DOHH2 (cell line): ENCODE measurements around the gene DENND1A.

Experiments
- H3F3A ChIP-seq: fragments of 200-600 bp; sonication (generic), shearing (Covaris generic); 2 replicates; pipeline ENCODE4 v1.6.0; 2016; ENCODE audit warnings: antibody characterized with exemption, mild to moderate bottlenecking; ENCODE audit not compliant: control insufficient read depth, insufficient read depth
- H3K27ac ChIP-seq: fragments of 200-600 bp; sonication (generic); 2 replicates; pipeline ENCODE4 v1.5.1; 2014; ENCODE audit warnings: low read depth, mild to moderate bottlenecking, low read length, moderate library complexity
- H3K27me3 ChIP-seq: fragments of 200-600 bp; sonication (generic); 2 replicates; pipeline ENCODE4 v1.6.1; 2014; ENCODE audit warnings: mild to moderate bottlenecking, low read length, mixed read lengths; ENCODE audit not compliant: control insufficient read depth
- H3K36me3 ChIP-seq: fragments of 200-600 bp; sonication (generic); 2 replicates; pipeline ENCODE4 v1.6.1; 2014; ENCODE audit warnings: mild to moderate bottlenecking, low read length, moderate library complexity, mixed read lengths; ENCODE audit not compliant: control insufficient read depth
- H3K4me1 ChIP-seq: fragments of 200-600 bp; sonication (generic); 2 replicates; pipeline ENCODE4 v1.6.1; 2014; ENCODE audit warnings: mild to moderate bottlenecking, low read length, mixed read lengths; ENCODE audit not compliant: control insufficient read depth
- H3K4me2 ChIP-seq: fragments of 200-600 bp; sonication (generic); 2 replicates; pipeline ENCODE4 v1.6.0; 2014; ENCODE audit warnings: mild to moderate bottlenecking, low read length, moderate library complexity
- H3K4me3 ChIP-seq: fragments of 200-600 bp; sonication (generic); 2 replicates; pipeline ENCODE4 v1.5.1; 2014; ENCODE audit warnings: mild to moderate bottlenecking, low read length, mixed read lengths
- H3K79me2 ChIP-seq: fragments of 200-600 bp; sonication (generic); 2 replicates; pipeline ENCODE4 v1.6.1; 2014; ENCODE audit warnings: mild to moderate bottlenecking, low read length, mixed read lengths; ENCODE audit not compliant: control insufficient read depth
- H3K9me2 ChIP-seq: fragments of 200-600 bp; sonication (generic); replicated peaks from 2 replicates; pipeline ENCODE4 v1.6.1; 2014; ENCODE audit warnings: mild to moderate bottlenecking, low read length, mixed read lengths; ENCODE audit not compliant: control insufficient read depth
- H3K9me3 ChIP-seq: fragments of 200-600 bp; sonication (generic); 2 replicates; pipeline ENCODE4 v1.6.1; 2014; ENCODE audit warnings: antibody characterized with exemption, low read length, mixed read lengths; ENCODE audit not compliant: control insufficient read depth, insufficient read depth
- H4K20me1 ChIP-seq: fragments of 200-600 bp; sonication (generic); 2 replicates; pipeline ENCODE4 v1.6.0; 2014; ENCODE audit warnings: low read depth, mild to moderate bottlenecking, antibody characterized with exemption, low read length, moderate library complexity; ENCODE audit not compliant: control insufficient read depth, insufficient read depth
- CTCF ChIP-seq: fragments of 200-600 bp; sonication (generic); IDR thresholded peaks from one replicate; pipeline ENCODE4 v1.5.1; 2014; ENCODE audit warnings: antibody characterized with exemption, mild to moderate bottlenecking, low read depth, low read length; ENCODE audit not compliant: poor library complexity, severe bottlenecking
- EZH2phosphoT487 ChIP-seq: fragments of 200-600 bp; sonication (generic); IDR thresholded peaks from 2 replicates; pipeline ENCODE4 v1.6.1; 2017; ENCODE audit warnings: borderline replicate concordance, mild to moderate bottlenecking, antibody characterized with exemption, low read length, moderate library complexity, mixed read lengths

Gene DENND1A

GRCh38 chr9:123727332-123727731 is 202.6 kb downstream of the DENND1A start:
- Histone ChIP-seq H3F3A (no peaks in the 10 kb centered on the region), H3K4me1 (no peaks in the 10 kb centered on the region), H3K9me3 (peaks cover 16% of the 10 kb centered on the region; the same call in 1 of the 2 replicates), H3K36me3 (no peaks in the 10 kb centered on the region), H4K20me1 (no peaks in the 10 kb centered on the region), H3K4me3 (no peak overlapping the region), H3K9me2 (no peaks in the 10 kb centered on the region), H3K4me2 (no peak overlapping the region), H3K27me3 (no peaks in the 10 kb centered on the region), H3K27ac (no peak overlapping the region), H3K79me2 (no peaks in the 10 kb centered on the region)
- TF ChIP-seq CTCF, result no peak
- no peak for TF ChIP-seq EZH2phosphoT487

DNA sequence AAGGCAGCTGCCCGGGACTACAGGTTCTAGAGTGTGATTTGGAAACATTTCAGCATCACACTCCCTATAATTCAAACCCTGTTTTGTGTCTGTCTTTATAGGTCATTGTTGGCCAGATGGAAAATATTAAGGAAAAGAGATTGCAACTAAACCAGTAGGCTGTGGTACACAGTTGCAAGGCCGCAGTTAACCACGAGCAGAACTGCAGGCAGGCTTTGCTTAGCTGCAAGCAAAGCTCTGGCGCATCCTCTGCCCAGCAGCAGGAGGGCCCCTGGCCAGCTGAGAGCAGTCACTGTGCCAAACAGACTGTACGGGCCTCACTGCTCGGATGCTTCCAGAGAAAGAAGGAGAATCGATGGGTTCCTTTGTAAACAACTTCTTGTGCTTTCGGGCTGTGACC is 204.5 kb downstream of the DENND1A start:
- TF ChIP-seq CTCF, result no peak
- H3K36me3 ChIP-seq, result no peaks in the 10 kb centered on the region
- H3K9me2 ChIP-seq, result no peaks in the 10 kb centered on the region
- H3K4me1 ChIP-seq, result no peaks in the 10 kb centered on the region
- H3F3A ChIP-seq, result no peaks in the 10 kb centered on the region
- H4K20me1 ChIP-seq, result no peaks in the 10 kb centered on the region
- no peaks in the 10 kb centered on the region for H3K27me3 ChIP-seq
- H3K27ac ChIP-seq, result no peak overlapping the region
- no peak overlapping the region for H3K4me3 ChIP-seq
- no peaks in the 10 kb centered on the region for H3K79me2 ChIP-seq
- H3K9me3 ChIP-seq, result peaks cover 19% of the 10 kb centered on the region; the same call in 1 of the 2 replicates
- no peak overlapping the region for H3K4me2 ChIP-seq

GRCh38 chr9:123724211-123724796 is 205.6 kb downstream of the DENND1A start:
- H3K4me3 ChIP-seq, result no peak overlapping the region
- no peaks in the 10 kb centered on the region for H3K4me1 ChIP-seq
- no peak for TF ChIP-seq EZH2phosphoT487
- TF ChIP-seq CTCF, result no peak
- no peaks in the 10 kb centered on the region for H3K36me3 ChIP-seq
- H3K9me3 ChIP-seq, result peaks cover 19% of the 10 kb centered on the region; the same call in 1 of the 2 replicates
- H3F3A ChIP-seq, result no peaks in the 10 kb centered on the region
- no peaks in the 10 kb centered on the region for H4K20me1 ChIP-seq
- no peak overlapping the region for H3K27ac ChIP-seq
- no peaks in the 10 kb centered on the region for H3K79me2 ChIP-seq
- no peaks in the 10 kb centered on the region for H3K27me3 ChIP-seq
- H3K4me2 ChIP-seq, result no peak overlapping the region
- H3K9me2 ChIP-seq, result no peaks in the 10 kb centered on the region
